Measurements from ENCODE around the gene CAV1.
A peak's percentile ranks its signal among the peaks of the same experiment; 100 is the strongest.

Gene CAV1

GRCh38 chr7:116538138-116538537 lies 13.3 kb downstream of the CAV1 start:
- in situ Hi-C loops (cut with HindIII; ENCODE audit: low sequenced_read_pairs) = no loop called here
- no peak for DNase-seq (ENCODE audit: low read depth, low spot score)
- no peak for TF ChIP-seq CTCF (IDR thresholded peaks at IDR 0.05; ENCODE audit: low read depth, low read length)
- no peak overlapping the region for H3K4me3 ChIP-seq (ENCODE audit: low read depth, low read length)

- no peak overlapping the region for H3K4me3 ChIP-seq (ENCODE audit: low read depth, low read length)
- no peak for TF ChIP-seq CTCF (IDR thresholded peaks at IDR 0.05; ENCODE audit: low read depth, low read length)
- no peak for DNase-seq (ENCODE audit: low read depth, low spot score)
- in situ Hi-C loops (cut with HindIII; ENCODE audit: low sequenced_read_pairs) = no loop called here
Measured at GRCh38 chr7:116539879-116540278, 15.0 kb downstream of the CAV1 start.

- DNase-seq (ENCODE audit: low read depth, low spot score) = no peak
- TF ChIP-seq CTCF (IDR thresholded peaks at IDR 0.05; ENCODE audit: low read depth, low read length) = no peak
- in situ Hi-C loops (cut with HindIII; ENCODE audit: low sequenced_read_pairs) = no loop called here
- H3K4me3 ChIP-seq (ENCODE audit: low read depth, low read length) = no peak overlapping the region
Measured at GRCh38 chr7:116540743-116541142, 15.9 kb downstream of the CAV1 start.

GRCh38 chr7:116541951-116542350 lies 17.1 kb downstream of the CAV1 start:
- no peak overlapping the region for H3K4me3 ChIP-seq (ENCODE audit: low read depth, low read length)
- no peak for DNase-seq (ENCODE audit: low read depth, low spot score)
- in situ Hi-C loops (cut with HindIII; ENCODE audit: low sequenced_read_pairs) = no loop called here
- TF ChIP-seq CTCF (IDR thresholded peaks at IDR 0.05; ENCODE audit: low read depth, low read length) = no peak

- no peak for TF ChIP-seq CTCF (IDR thresholded peaks at IDR 0.05; ENCODE audit: low read depth, low read length)
- in situ Hi-C loops (cut with HindIII; ENCODE audit: low sequenced_read_pairs) = no loop called here
- H3K4me3 ChIP-seq (ENCODE audit: low read depth, low read length) = no peak overlapping the region
- peak; percentile 52 for DNase-seq (ENCODE audit: low read depth, low spot score)
Measured at GRCh38 chr7:116542618-116543017, 17.8 kb downstream of the CAV1 start.

GRCh38 chr7:116543664-116544063 lies 18.8 kb downstream of the CAV1 start:
- in situ Hi-C loops (cut with HindIII; ENCODE audit: low sequenced_read_pairs) = no loop called here
- no peak overlapping the region for H3K4me3 ChIP-seq (ENCODE audit: low read depth, low read length)
- TF ChIP-seq CTCF (IDR thresholded peaks at IDR 0.05; ENCODE audit: low read depth, low read length) = no peak
- peak; percentile 48 for DNase-seq (ENCODE audit: low read depth, low spot score)

- DNase-seq (ENCODE audit: low read depth, low spot score) = no peak
- no peak for TF ChIP-seq CTCF (IDR thresholded peaks at IDR 0.05; ENCODE audit: low read depth, low read length)
- no peak overlapping the region for H3K4me3 ChIP-seq (ENCODE audit: low read depth, low read length)
- in situ Hi-C loops (cut with HindIII; ENCODE audit: low sequenced_read_pairs) = no loop called here
Measured at GRCh38 chr7:116544487-116544886, 19.7 kb downstream of the CAV1 start.

Data from astrocyte of the spinal cord (primary cell).